IMR-90 (cell line): Measurements from ENCODE around the gene KPTN. TPM values are rescaled to one million over a fixed set of nuclear protein-coding genes. Genes with fewer than 3 reads are reported as not detected.

Experiments used
- ATAC-seq: fragments of 200-7000 bp; cut with Tn5 transposase; 2 replicates; pipeline ENCODE4 v1.9.1; 2020; ENCODE audit warnings: low read depth, mild to moderate bottlenecking, moderate library complexity
- BruUV-seq: library from RNA; stranded (reverse); fragments of 400-500 nt; replicated peaks from 2 replicates; lab custom pipeline; 2021; lab: Mats Ljungman, UMichigan
- CTCF ChIA-PET: fragments of 300-600 bp; formaldehyde crosslinking; extraction: SDS; loops from one replicate; lab custom pipeline; 2021; ENCODE audit warnings: antibody characterized with exemption; lab: Yijun Ruan, JAX
- POLR2A ChIA-PET: fragments of 300-600 bp; sonication (Branson Sonifier 250); formaldehyde crosslinking; loops from one replicate; lab custom pipeline; 2022; ENCODE audit warnings: antibody characterized with exemption; ENCODE audit not compliant: unreplicated experiment; lab: Charles Lee
- DNase-seq: peaks from one replicate; pipeline ENCODE4 v3.0.0; 2013
- H2AFZ ChIP-seq: replicated peaks from 2 replicates; pipeline ENCODE3; 2013; ENCODE audit warnings: low read length, mild to moderate bottlenecking; ENCODE audit not compliant: poor library complexity
- H2AK5ac ChIP-seq: 2 replicates; pipeline ENCODE4 v1.6.1; 2013; ENCODE audit warnings: low read depth, low read length, inconsistent platforms
- H2AK9ac ChIP-seq: replicated peaks from 2 replicates; pipeline ENCODE3; 2013; ENCODE audit warnings: mild to moderate bottlenecking, low read depth, low read length, moderate library complexity; ENCODE audit not compliant: poor library complexity
- H2BK120ac ChIP-seq: 2 replicates; pipeline ENCODE4 v1.6.1; 2013; ENCODE audit warnings: low read depth, low read length, inconsistent platforms
- H2BK15ac ChIP-seq: 3 replicates; pipeline ENCODE4 v1.6.1; 2013; ENCODE audit warnings: low read depth, low read length, inconsistent platforms
- H2BK20ac ChIP-seq: 2 replicates; pipeline ENCODE4 v1.6.1; 2013; ENCODE audit warnings: low read depth, mild to moderate bottlenecking, inconsistent platforms, low read length, moderate library complexity
- H2BK5ac ChIP-seq: 2 replicates; pipeline ENCODE4 v1.6.1; 2013; ENCODE audit warnings: mild to moderate bottlenecking, low read depth, low read length, inconsistent platforms; ENCODE audit not compliant: poor library complexity, severe bottlenecking
- H3K14ac ChIP-seq: replicated peaks from 2 replicates; pipeline ENCODE4 v1.6.1; 2013; ENCODE audit warnings: low read depth, low read length, inconsistent platforms
- H3K18ac ChIP-seq: 2 replicates; pipeline ENCODE4 v1.6.1; 2013; ENCODE audit warnings: low read depth, low read length, control low read depth
- H3K23ac ChIP-seq: 2 replicates; pipeline ENCODE4 v1.6.1; 2013; ENCODE audit warnings: low read depth, low read length, inconsistent platforms
- H3K27ac ChIP-seq: 2 replicates; pipeline ENCODE4 v1.5.1; 2013; ENCODE audit warnings: mild to moderate bottlenecking, control low read depth, low read length; ENCODE audit not compliant: insufficient read depth
- H3K27me3 ChIP-seq: 2 replicates; pipeline ENCODE4 v1.6.1; 2013; ENCODE audit warnings: low read length; ENCODE audit not compliant: control insufficient read depth, insufficient read depth
- H3K36me3 ChIP-seq: 2 replicates; pipeline ENCODE4 v1.6.1; 2013; ENCODE audit warnings: low read length, mixed read lengths; ENCODE audit not compliant: control insufficient read depth, insufficient read depth
- H3K4ac ChIP-seq: 2 replicates; pipeline ENCODE4 v1.6.1; 2013; ENCODE audit warnings: low read depth, low read length, inconsistent platforms
- H3K4me1 ChIP-seq: 2 replicates; pipeline ENCODE4 v1.6.1; 2013; ENCODE audit warnings: low read length, mixed read lengths; ENCODE audit not compliant: control insufficient read depth, insufficient read depth
- H3K4me2 ChIP-seq: 2 replicates; pipeline ENCODE4 v1.6.1; 2013; ENCODE audit warnings: low read depth, mild to moderate bottlenecking, control low read depth, low read length, moderate library complexity
- H3K4me3 ChIP-seq: 2 replicates; pipeline ENCODE4 v1.5.1; 2013; ENCODE audit warnings: low read depth, mild to moderate bottlenecking, control low read depth, low read length, moderate library complexity; ENCODE audit not compliant: insufficient read depth
- H3K56ac ChIP-seq: 2 replicates; pipeline ENCODE4 v1.6.1; 2013; ENCODE audit warnings: low read length, inconsistent platforms; ENCODE audit not compliant: insufficient read depth; ENCODE audit errors: extremely low read depth
- H3K79me1 ChIP-seq, 2 experiments: 2 replicates each; pipeline ENCODE4 v1.6.1; 2013; ENCODE audit warnings: low read length in 2 of 2, inconsistent platforms in 1 of 2, low read depth in 1 of 2
- H3K9ac ChIP-seq: 2 replicates; pipeline ENCODE4 v1.6.1; 2013; ENCODE audit warnings: low read depth, low read length, control low read depth
- H3K9me1 ChIP-seq: 2 replicates; pipeline ENCODE4 v1.6.1; 2013; ENCODE audit warnings: low read length, inconsistent platforms; ENCODE audit not compliant: insufficient read depth
- H3K9me3 ChIP-seq: 2 replicates; pipeline ENCODE4 v1.6.1; 2013; ENCODE audit warnings: low read length; ENCODE audit not compliant: control insufficient read depth, insufficient read depth
- H4K20me1 ChIP-seq: 2 replicates; pipeline ENCODE4 v1.6.1; 2013; ENCODE audit warnings: low read length, inconsistent platforms; ENCODE audit not compliant: insufficient read depth
- H4K5ac ChIP-seq: 2 replicates; pipeline ENCODE4 v1.6.1; 2013; ENCODE audit warnings: mild to moderate bottlenecking, low read depth, low read length, control low read depth
- H4K8ac ChIP-seq, 2 experiments: 2 replicates each; pipeline ENCODE4 v1.6.1; 2013; ENCODE audit warnings: low read depth in 2 of 2, low read length in 2 of 2, control low read depth in 1 of 2, inconsistent platforms in 1 of 2
- H4K91ac ChIP-seq: 2 replicates; pipeline ENCODE4 v1.6.1; 2013; ENCODE audit warnings: low read depth, low read length, inconsistent platforms; ENCODE audit not compliant: insufficient read depth
- BHLHE40 ChIP-seq: fragments of 150-350 bp; IDR thresholded peaks from 2 replicates; pipeline ENCODE4 v1.6.1; 2016; ENCODE audit warnings: mild to moderate bottlenecking, low read depth, low read length
- RCOR1 ChIP-seq: IDR thresholded peaks from 2 replicates; pipeline ENCODE4 v1.6.1; 2012; ENCODE audit warnings: mild to moderate bottlenecking, low read length, improper control_type of control experiment; ENCODE audit not compliant: insufficient replicate concordance
- WGBS, 2 experiments: methylation state at CpG; one replicate each; pipeline versions ENCODE4 v1.1.5 to v1.1.7; 2013; ENCODE audit warnings: missing lambda C conversion rate in 2 of 2; ENCODE audit not compliant: insufficient read length in 1 of 2; ENCODE audit errors: extremely low coverage in 2 of 2; 5-methylcytosine and 5-hydroxymethylcytosine counted together
- dilution Hi-C: fragments of 300-500 bp; cut with HindIII; formaldehyde crosslinking; loops from one replicate; pipeline ENCODE4 v1.14.3; 2018; ENCODE audit warnings: low sequenced_read_pairs; ENCODE audit not compliant: unreplicated experiment
- in situ Hi-C: fragments of 300-500 bp; cut with MboI; formaldehyde crosslinking; loops from 3 replicates; pipeline ENCODE4 v1.14.3; 2019; ENCODE audit warnings: low sequenced_read_pairs, inconsistent platforms, mixed read lengths
- intact Hi-C: fragments of 100-400 bp; cut with micrococcal nuclease; formaldehyde crosslinking; loops from 2 replicates; pipeline ENCODE4 v1.10.0; 2022
- polyA plus RNA-seq, 3 experiments: library from polyadenylated mRNA; depleted of rRNA; stranded (reverse); fragments of >200 nt; gene quantifications; 2 replicates each; pipeline ENCODE4 v1.2.3, GENCODE V29; 2012; ENCODE audit warnings: low replicate concordance in 1 of 3
- total RNA-seq: library from RNA; depleted of rRNA; stranded (reverse); fragments of >200 nt; gene quantifications from 2 replicates; pipeline ENCODE4 v1.2.3, GENCODE V29; 2012

KPTN gene
- total and polyA plus RNA-seq, 2 of the 4 experiments (the other 2 are of a cell fraction) = 4.1 to 15.4 TPM

GRCh38 chr19:47445527-47445926 is 38.5 kb downstream of the KPTN start:
- peaks cover 6% of the 10 kb centered on the region; the same call in 1 of the 2 replicates for H3K9me3 ChIP-seq
- in situ Hi-C loops = no loop called here
- no TSS peak for BruUV-seq
- POLR2A ChIA-PET = no interaction called here
- no peak overlapping the region for H3K4ac ChIP-seq
- H3K27me3 ChIP-seq = peaks cover 75% of the 10 kb centered on the region
- no peak overlapping the region for H3K9ac ChIP-seq
- H4K8ac ChIP-seq = no peak overlapping the region
- H3K14ac ChIP-seq = no peak overlapping the region
- H3K9me1 ChIP-seq = no peaks in the 10 kb centered on the region
- H2AK9ac ChIP-seq = no peak overlapping the region
- no peak overlapping the region for H4K91ac ChIP-seq
- H3K27ac ChIP-seq = no peak overlapping the region
- H2BK5ac ChIP-seq = no peak overlapping the region
- H3K4me1 ChIP-seq = peaks cover 2% of the 10 kb centered on the region; the same call in 1 of the 2 replicates
- no peak overlapping the region for H2BK15ac ChIP-seq
- H2AK5ac ChIP-seq = no peak overlapping the region
- DNase-seq (no peak), ATAC-seq (no peak)
- H3K18ac ChIP-seq = no peak overlapping the region
- H4K5ac ChIP-seq = no peak overlapping the region
- no peak for TF ChIP-seq RCOR1
- TF ChIP-seq BHLHE40 = no peak
- CTCF ChIA-PET = interaction anchor here (0.9 kb wide), 1 partner anchor 9 kb away, joined by 3 read pairs; no protein-coding TSS in a partner anchor
- H3K4me3 ChIP-seq = no peak overlapping the region
- H2BK20ac ChIP-seq = no peak overlapping the region
- intact Hi-C loops = no loop called here
- H3K23ac ChIP-seq = 0 out of 2 replicates have a peak overlapping the region, but pooled peaks have one; percentile 59
- no peak overlapping the region for H2AFZ ChIP-seq
- H4K20me1 ChIP-seq = no peaks in the 10 kb centered on the region
- no peak overlapping the region for H3K56ac ChIP-seq
- dilution Hi-C loops = no loop called here
- H3K36me3 ChIP-seq = no peaks in the 10 kb centered on the region
- no peaks in the 10 kb centered on the region for H3K79me1 ChIP-seq
- no CpG with 5 or more reads among the region's 4 CpGs for WGBS, 2 experiments
- H2BK120ac ChIP-seq = no peak overlapping the region
- no peak overlapping the region for H3K4me2 ChIP-seq
